Measurements from ENCODE around the gene CCDC192. TPM values are rescaled to one million over a fixed set of nuclear protein-coding genes. Genes with fewer than 3 reads are reported as not detected.

Gene CCDC192
- total and polyA plus RNA-seq, 2 of the 4 experiments (the other 2 are of a cell fraction) = not detected

DNA sequence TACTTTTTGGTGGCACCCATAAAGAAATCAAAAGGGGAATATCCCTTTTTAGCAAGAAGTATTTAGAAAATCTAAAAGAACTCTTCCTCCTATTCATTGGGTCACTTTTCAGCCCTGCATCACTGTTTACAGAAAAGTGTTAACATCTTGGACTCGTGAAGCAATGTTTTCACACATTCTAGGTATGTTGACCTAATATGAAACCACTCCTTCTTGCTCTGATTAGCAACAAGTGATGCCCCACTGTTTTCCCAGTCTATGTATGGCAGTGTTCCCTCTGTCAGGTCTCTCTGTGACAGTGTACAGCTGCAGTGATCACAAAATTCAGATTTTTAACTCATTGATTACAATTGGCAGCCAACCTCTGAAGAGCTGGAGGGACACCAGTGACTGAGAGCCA is 232.2 kb downstream of the CCDC192 start:
- Histone ChIP-seq H3K27ac (ENCODE audit: insufficient read depth, low read length) (no peak overlapping the region), H3K9me1 (ENCODE audit: insufficient read depth, low read length) (no peaks in the 10 kb centered on the region), H3K23ac (ENCODE audit: low read depth, low read length) (no peak overlapping the region), H3K56ac (ENCODE audit: extremely low read depth, insufficient read depth, low read length) (no peak overlapping the region), H3K79me1 (ENCODE audit: low read depth in 1 of 2, low read length in 2 of 2) (no peaks in the 10 kb centered on the region), H2AK5ac (ENCODE audit: low read depth, low read length) (no peak overlapping the region), H3K14ac (replicated peaks; ENCODE audit: low read depth, low read length) (no peak overlapping the region; the same call in 1 of the 2 replicates), H2BK5ac (ENCODE audit: low read depth, low read length, poor library complexity, severe bottlenecking) (no peak overlapping the region), H4K91ac (ENCODE audit: insufficient read depth, low read depth, low read length) (no peak overlapping the region), H3K9me3 (ENCODE audit: control insufficient read depth, insufficient read depth, low read length) (no peaks in the 10 kb centered on the region), H4K5ac (ENCODE audit: low read depth, low read length) (no peak overlapping the region), H3K18ac (ENCODE audit: low read depth, low read length) (no peak overlapping the region), H4K8ac (ENCODE audit: low read depth in 2 of 2, low read length in 2 of 2) (no peak overlapping the region), H3K9ac (ENCODE audit: low read depth, low read length) (no peak overlapping the region), H3K27me3 (ENCODE audit: control insufficient read depth, insufficient read depth, low read length) (no peaks in the 10 kb centered on the region), H3K4me2 (ENCODE audit: low read depth, low read length) (no peak overlapping the region), H2BK120ac (ENCODE audit: low read depth, low read length) (no peak overlapping the region; the same call in 1 of the 2 replicates), H4K20me1 (ENCODE audit: insufficient read depth, low read length) (no peaks in the 10 kb centered on the region), H3K4me3 (ENCODE audit: insufficient read depth, low read depth, low read length) (no peak overlapping the region), H2BK15ac (ENCODE audit: low read depth, low read length) (no peak overlapping the region), H3K4ac (ENCODE audit: low read depth, low read length) (peak overlapping the region; percentile 8; the same call in 1 of the 2 replicates), H2BK20ac (ENCODE audit: low read depth, low read length) (0 out of 2 replicates have a peak overlapping the region, but pooled peaks have one; percentile 3), H3K36me3 (ENCODE audit: control insufficient read depth, insufficient read depth, low read length) (no peaks in the 10 kb centered on the region), H2AFZ (replicated peaks; ENCODE audit: low read length, poor library complexity) (no peak overlapping the region), H3K4me1 (ENCODE audit: control insufficient read depth, insufficient read depth, low read length) (no peaks in the 10 kb centered on the region), H2AK9ac (replicated peaks; ENCODE audit: low read depth, low read length, poor library complexity) (no peak overlapping the region)
- BruUV-seq (replicated peaks) = no TSS peak
- WGBS, 2 experiments (ENCODE audit: extremely low coverage in 2 of 2, insufficient read length in 1 of 2) = 80% methylated on average over 1 of the region's 1 CpG; no CpG with 5 or more reads in 1 of the 2 experiments
- dilution Hi-C loops (cut with HindIII; ENCODE audit: low sequenced_read_pairs, unreplicated experiment) (no loop called here), in situ Hi-C loops (cut with MboI; ENCODE audit: low sequenced_read_pairs) (no loop called here), intact Hi-C loops (cut with micrococcal nuclease) (no loop called here)
- CTCF ChIA-PET = no interaction called here
- DNase-seq = no peak
- ATAC-seq (ENCODE audit: low read depth) = no peak
- TF ChIP-seq NFE2L2 (IDR thresholded peaks at IDR 0.05; ENCODE audit: low read depth, low read length) (no peak), POLR2A (IDR thresholded peaks at IDR 0.05; ENCODE audit: low read depth, low read length) (no peak), MAFK (IDR thresholded peaks at IDR 0.05; ENCODE audit: low read depth, low read length) (no peak), SMC3 (IDR thresholded peaks at IDR 0.05; ENCODE audit: low read depth, low read length) (no peak)
- POLR2A ChIA-PET (ENCODE audit: unreplicated experiment) = no interaction called here

Data from IMR-90 (cell line).